Left ventricle myocardium inferior (tissue), 1 donor: Measurements from ENCODE around the gene WDR27. TPM values are rescaled to one million over a fixed set of nuclear protein-coding genes. Genes with fewer than 3 reads are reported as not detected.
"Not testable (repeated sequence)": the region's sequence is repeated elsewhere in the genome, so short reads cannot be mapped to it uniquely, and the experiment has no call there.

ENCODE experiments used
- DNase-seq: peaks from one replicate; pipeline ENCODE4 v3.0.0-alpha.2; 2020
- H3K27ac ChIP-seq: fragments of 200-600 bp; replicated peaks from 2 replicates; pipeline ENCODE4 v1.8.0; 2021
- H3K27me3 ChIP-seq: fragments of 200-600 bp; 2 replicates; pipeline ENCODE4 v1.8.0; 2021; ENCODE audit warnings: low read depth
- H3K36me3 ChIP-seq: fragments of 200-600 bp; 2 replicates; pipeline ENCODE4 v1.8.0; 2021
- H3K4me1 ChIP-seq: fragments of 200-600 bp; 2 replicates; pipeline ENCODE4 v1.8.0; 2021
- H3K4me3 ChIP-seq: fragments of 200-600 bp; 2 replicates; pipeline ENCODE4 v1.8.0; 2021; ENCODE audit warnings: mild to moderate bottlenecking, moderate library complexity
- H3K9me3 ChIP-seq: fragments of 200-600 bp; replicated peaks from 2 replicates; pipeline ENCODE4 v1.8.0; 2021
- CTCF ChIP-seq: fragments of 200-600 bp; IDR thresholded peaks from 2 replicates; pipeline ENCODE4 v1.8.0; 2021; ENCODE audit warnings: antibody characterized with exemption, mild to moderate bottlenecking, borderline replicate concordance
- intact Hi-C: fragments of 100-400 bp; cut with micrococcal nuclease; formaldehyde crosslinking; loops from one replicate; pipeline ENCODE4 v1.11.0; 2022
- total RNA-seq: library from RNA; stranded (reverse); fragmentation: NEBNext Ultra II Directional; extraction: Animal tissue kit (Norgen Biotek cat#: 25700); gene quantifications from one replicate; pipeline ENCODE4 v1.2.1, GENCODE V29; 2021
- donor health status: DM: no; HTN: yes; CAD: no; lungs with severe emphysema.

Gene WDR27
- total RNA-seq, 1 donor from 2014 or later, result 9.1 TPM

GRCh38 chr6:169702840-169703246 is 1.0 kb upstream of the WDR27 start:
- Histone ChIP-seq H3K9me3 (no peaks in the 10 kb centered on the region), H3K27ac (peak overlapping the region; percentile 96), H3K4me3 (peak overlapping the region; percentile 96), H3K4me1 (peaks cover 61% of the 10 kb centered on the region), H3K27me3 (no peaks in the 10 kb centered on the region), H3K36me3 (peaks cover 17% of the 10 kb centered on the region)
- intact Hi-C loops, result no loop called here
- TF ChIP-seq CTCF, result no peak
- no peak for DNase-seq

GRCh38 chr6:169701311-169701953 is 397 bp downstream of the WDR27 start:
- intact Hi-C loops, result no loop called here
- peaks cover under 1% of the 10 kb centered on the region for H3K9me3 ChIP-seq
- no peak for DNase-seq
- TF ChIP-seq CTCF, result no peak
- peak overlapping the region; percentile 96 for H3K4me3 ChIP-seq
- H3K36me3 ChIP-seq, result peaks cover 14% of the 10 kb centered on the region
- peaks cover 56% of the 10 kb centered on the region for H3K4me1 ChIP-seq
- peak overlapping the region; percentile 96 for H3K27ac ChIP-seq
- H3K27me3 ChIP-seq, result no peaks in the 10 kb centered on the region

- intact Hi-C loops, result no loop called here
- H3K4me3 ChIP-seq, result no peak overlapping the region
Observed at GRCh38 chr6:169700296-169700695, 1.5 kb downstream of the WDR27 start.

GRCh38 chr6:169697115-169697514 is 4.7 kb downstream of the WDR27 start:
- H3K4me1 ChIP-seq, result peaks cover 20% of the 10 kb centered on the region
- H3K27me3 ChIP-seq, H3K36me3 ChIP-seq, H3K4me3 ChIP-seq, DNase-seq, H3K27ac ChIP-seq, intact Hi-C loops: not testable (repeated sequence)
- peaks cover 21% of the 10 kb centered on the region for H3K9me3 ChIP-seq
- TF ChIP-seq CTCF, result peak; percentile 60

More at GRCh38 chr6:169700296-169700695, 1.5 kb downstream of the WDR27 start:
- no peak for TF ChIP-seq CTCF
- Histone ChIP-seq H3K4me1 (peaks cover 52% of the 10 kb centered on the region), H3K9me3 (peaks cover 7% of the 10 kb centered on the region), H3K36me3 (peaks cover 9% of the 10 kb centered on the region), H3K27ac (no peak overlapping the region), H3K27me3 (no peaks in the 10 kb centered on the region)
- no peak for DNase-seq

GRCh38 chr6:169695131-169695530 is 6.7 kb downstream of the WDR27 start:
- Histone ChIP-seq H3K4me3 (no peak overlapping the region), H3K27me3 (no peaks in the 10 kb centered on the region), H3K36me3 (no peaks in the 10 kb centered on the region), H3K9me3 (peaks cover 21% of the 10 kb centered on the region), H3K27ac (no peak overlapping the region), H3K4me1 (peaks cover 3% of the 10 kb centered on the region)
- DNase-seq, result no peak
- intact Hi-C loops, result no loop called here
- TF ChIP-seq CTCF, result no peak
